Pulmonary artery endothelial cell (primary cell): Measurements from ENCODE around the gene PCIF1. TPM values are rescaled to one million over a fixed set of nuclear protein-coding genes. Genes with fewer than 3 reads are reported as not detected.
"Not testable (repeated sequence)": the region's sequence is repeated elsewhere in the genome, so short reads cannot be mapped to it uniquely, and the experiment has no call there.

Experiments
- DNase-seq: peaks from one replicate; pipeline ENCODE4 v3.0.0-alpha.2; 2011; ENCODE audit warnings: low read depth, low spot score
- total RNA-seq: library from RNA; depleted of rRNA; stranded (reverse); fragments of >200 nt; gene quantifications from 2 replicates; pipeline ENCODE4 v1.2.3, GENCODE V29; 2014

Gene PCIF1
- total RNA-seq, 1 donor from 2014 or later = 9.3 TPM

GRCh38 chr20:45921337-45922189 lies 12.9 kb upstream of the PCIF1 start:
- DNase-seq = no peak

- no peak for DNase-seq
Observed at GRCh38 chr20:45924391-45925261, 9.9 kb upstream of the PCIF1 start.

- no peak for DNase-seq
Observed at GRCh38 chr20:45925821-45926506, 8.5 kb upstream of the PCIF1 start.

GRCh38 chr20:45926731-45927070 lies 7.8 kb upstream of the PCIF1 start:
- DNase-seq = no peak

GRCh38 chr20:45927071-45927878 lies 7.2 kb upstream of the PCIF1 start:
- no peak for DNase-seq

DNA sequence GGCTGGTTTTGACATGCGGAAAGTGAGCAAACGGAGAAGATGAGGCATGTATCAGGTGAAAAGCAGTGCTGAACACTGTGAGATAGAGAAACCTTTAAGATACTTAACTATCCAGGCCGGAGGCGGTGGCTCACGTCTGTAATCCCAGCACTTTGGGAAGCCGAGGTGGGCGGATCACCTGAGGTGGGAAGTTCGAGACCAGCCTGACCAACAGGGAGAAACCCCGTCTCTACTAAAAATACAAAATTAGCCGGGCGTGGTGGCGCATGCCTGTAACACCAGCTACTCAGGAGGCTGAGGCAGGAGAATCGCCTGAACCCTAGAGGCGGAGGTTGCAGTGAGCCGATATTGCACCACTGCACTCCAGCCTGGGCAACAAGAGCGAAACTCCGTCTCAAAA lies 2.8 kb upstream of the PCIF1 start:
- DNase-seq = not testable (repeated sequence)

GRCh38 chr20:45933266-45934045 lies 1.0 kb upstream of the PCIF1 start:
- no peak for DNase-seq

GRCh38 chr20:45934046-45934585 lies 367 bp upstream of the PCIF1 start:
- DNase-seq = no peak

GRCh38 chr20:45935416-45936046 lies 1.0 kb downstream of the PCIF1 start:
- DNase-seq = no peak

GRCh38 chr20:45937765-45938164 lies 3.3 kb downstream of the PCIF1 start:
- no peak for DNase-seq

DNA sequence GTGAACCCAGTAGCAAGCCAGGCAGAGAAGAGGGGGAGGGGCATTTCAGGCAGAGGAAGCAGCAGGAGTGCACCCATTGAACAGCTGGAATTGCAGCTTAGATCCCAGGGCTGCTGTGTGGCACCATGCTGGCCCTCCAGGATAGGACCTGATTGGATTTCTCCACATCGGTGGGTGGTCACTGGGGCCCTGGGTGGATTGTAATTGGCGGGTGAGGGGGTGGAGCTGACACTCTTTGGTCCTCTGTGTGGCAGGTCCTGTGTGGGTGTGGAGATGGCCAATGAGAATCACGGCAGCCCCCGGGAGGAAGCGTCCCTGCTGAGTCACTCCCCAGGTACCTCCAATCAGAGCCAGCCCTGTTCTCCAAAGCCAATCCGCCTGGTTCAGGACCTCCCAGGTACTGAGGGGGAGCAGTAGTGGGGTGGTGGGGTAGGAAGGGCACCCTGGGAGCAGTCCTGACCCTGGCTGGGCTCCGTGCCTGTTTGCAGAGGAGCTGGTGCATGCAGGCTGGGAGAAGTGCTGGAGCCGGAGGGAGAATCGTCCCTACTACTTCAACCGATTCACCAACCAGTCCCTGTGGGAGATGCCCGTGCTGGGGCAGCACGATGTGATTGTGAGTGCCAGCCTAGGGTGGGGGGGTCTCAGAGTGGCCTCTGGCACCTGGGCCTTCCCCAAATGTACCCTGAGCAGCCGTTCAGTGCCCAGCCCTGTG lies 4.4 kb downstream of the PCIF1 start:
- DNase-seq = no peak

GRCh38 chr20:45940053-45940452 lies 5.6 kb downstream of the PCIF1 start:
- DNase-seq = no peak

GRCh38 chr20:45940469-45940868 lies 6.0 kb downstream of the PCIF1 start:
- no peak for DNase-seq

DNA sequence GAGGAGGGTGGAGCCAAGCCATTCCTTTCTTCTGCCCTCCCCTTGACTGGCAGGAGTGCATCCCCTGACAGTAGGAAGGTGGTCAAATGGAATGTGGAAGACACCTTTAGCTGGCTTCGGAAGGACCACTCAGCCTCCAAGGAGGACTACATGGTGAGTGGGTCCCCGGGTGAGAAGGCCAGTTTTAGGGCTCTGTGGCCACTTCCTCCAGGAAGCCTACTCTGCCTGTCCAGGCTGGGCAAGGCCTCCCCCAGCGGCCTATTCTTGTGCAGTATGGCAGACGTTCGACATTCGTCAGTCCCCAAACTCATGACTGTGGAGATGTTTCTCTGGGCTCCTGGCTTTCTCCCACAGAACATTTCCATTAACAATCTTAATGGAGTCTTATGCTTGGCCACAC lies 9.1 kb downstream of the PCIF1 start:
- no peak for DNase-seq

GRCh38 chr20:45944151-45944964 lies 9.9 kb downstream of the PCIF1 start:
- no peak for DNase-seq

DNA sequence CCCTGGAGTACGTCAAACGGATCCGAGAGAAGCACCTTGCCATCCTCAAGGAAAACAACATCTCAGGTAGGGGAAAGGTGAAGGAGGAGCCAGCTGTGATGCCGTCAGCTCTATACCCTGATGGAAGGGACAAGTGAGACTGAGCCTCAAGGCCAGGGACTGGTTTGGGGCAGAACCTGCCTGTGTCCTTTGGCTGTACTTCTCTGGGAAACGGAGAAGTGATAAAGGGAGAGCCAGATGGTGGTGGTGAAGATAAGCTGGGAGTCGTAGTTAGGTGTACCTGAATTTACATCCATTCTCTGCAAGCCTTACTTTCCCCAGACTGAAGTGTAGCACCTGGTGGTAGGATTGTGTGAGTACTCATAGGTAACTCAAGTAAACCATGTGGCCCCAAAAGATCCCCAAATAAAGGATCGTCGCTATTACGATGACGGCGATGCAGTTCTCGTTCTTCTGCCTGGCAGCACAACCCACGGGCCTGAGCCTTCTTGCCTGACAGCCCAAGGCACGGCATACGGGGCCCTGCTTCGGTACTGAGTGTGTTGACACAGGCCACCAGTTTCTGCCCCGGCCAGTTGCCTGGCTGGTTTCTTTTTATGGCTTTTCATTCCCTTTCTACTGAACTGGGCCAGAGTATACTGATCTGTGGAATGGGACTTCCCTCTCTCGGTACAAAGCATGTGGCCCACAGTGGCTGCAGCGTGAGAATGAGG lies 10.6 kb downstream of the PCIF1 start:
- no peak for DNase-seq

DNA sequence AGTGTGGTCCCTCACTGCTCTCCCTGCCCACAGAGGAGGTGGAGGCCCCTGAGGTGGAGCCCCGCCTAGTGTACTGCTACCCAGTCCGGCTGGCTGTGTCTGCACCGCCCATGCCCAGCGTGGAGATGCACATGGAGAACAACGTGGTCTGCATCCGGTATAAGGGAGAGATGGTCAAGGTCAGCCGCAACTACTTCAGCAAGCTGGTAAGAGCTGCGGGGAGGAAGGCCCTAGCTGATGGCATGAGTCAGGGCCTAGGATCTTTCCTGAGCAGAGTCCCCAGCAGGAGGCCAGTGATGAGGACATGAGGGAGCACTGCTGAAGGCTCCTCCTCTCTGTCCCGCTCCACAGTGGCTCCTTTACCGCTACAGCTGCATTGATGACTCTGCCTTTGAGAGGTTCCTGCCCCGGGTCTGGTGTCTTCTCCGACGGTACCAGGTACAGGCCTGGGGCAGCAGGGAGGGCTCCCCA lies 11.2 kb downstream of the PCIF1 start:
- no peak for DNase-seq
